Stimulated activated CD4-positive, alpha-beta T cell treated with anti-CD3 and anti-CD28 coated beads, TNF-alpha, amount 100 ng/mL, for 1 hour (primary cell): ENCODE results near the gene ZNF22.
"Not testable (repeated sequence)": the region's sequence is repeated elsewhere in the genome, so short reads cannot be mapped to it uniquely, and the experiment has no call there.

Experiments
- DNase-seq, 3 donors: peaks; one replicate each; pipeline ENCODE4 v3.0.0-alpha.2; 2020; ENCODE audit warnings: low read depth in 3 of 3, low spot score in 1 of 3

The ZNF22 gene

DNA sequence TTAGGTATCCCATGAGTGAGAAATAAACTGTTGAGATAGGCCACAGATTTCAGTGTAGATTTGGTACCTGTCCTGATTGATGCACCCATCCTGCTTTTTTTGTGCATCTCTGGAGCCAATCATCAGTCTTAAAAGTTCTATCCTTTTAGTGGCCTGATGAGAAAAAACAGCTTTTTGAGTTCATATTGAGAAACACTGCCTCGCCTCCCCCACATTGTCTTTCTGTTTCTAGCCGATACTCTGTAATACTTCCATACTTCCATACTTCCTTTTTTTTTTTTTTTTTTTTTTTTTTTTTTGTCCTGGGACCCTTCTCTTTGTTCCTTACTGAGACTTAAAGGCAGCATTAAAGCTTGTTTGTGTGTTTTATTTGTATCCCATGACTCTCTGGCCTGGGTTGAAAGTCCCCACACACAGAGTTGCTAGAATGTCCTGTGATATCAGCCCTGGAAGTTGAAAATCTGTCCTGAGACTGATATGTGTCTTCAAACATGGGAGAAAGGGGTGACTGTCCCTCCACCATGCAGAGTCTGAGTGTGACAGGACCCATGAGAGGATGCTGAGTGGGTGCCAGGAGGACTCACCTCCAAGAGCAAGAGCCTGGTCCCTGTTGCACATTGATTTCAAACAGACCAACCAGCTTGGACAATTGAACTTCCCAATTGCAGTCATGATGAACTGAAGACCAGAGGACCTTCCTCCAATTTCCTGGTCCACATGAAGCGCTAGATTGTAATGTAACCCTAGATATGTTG lies 5.7 kb downstream of the ZNF22 start:
- no peak for DNase-seq

DNA sequence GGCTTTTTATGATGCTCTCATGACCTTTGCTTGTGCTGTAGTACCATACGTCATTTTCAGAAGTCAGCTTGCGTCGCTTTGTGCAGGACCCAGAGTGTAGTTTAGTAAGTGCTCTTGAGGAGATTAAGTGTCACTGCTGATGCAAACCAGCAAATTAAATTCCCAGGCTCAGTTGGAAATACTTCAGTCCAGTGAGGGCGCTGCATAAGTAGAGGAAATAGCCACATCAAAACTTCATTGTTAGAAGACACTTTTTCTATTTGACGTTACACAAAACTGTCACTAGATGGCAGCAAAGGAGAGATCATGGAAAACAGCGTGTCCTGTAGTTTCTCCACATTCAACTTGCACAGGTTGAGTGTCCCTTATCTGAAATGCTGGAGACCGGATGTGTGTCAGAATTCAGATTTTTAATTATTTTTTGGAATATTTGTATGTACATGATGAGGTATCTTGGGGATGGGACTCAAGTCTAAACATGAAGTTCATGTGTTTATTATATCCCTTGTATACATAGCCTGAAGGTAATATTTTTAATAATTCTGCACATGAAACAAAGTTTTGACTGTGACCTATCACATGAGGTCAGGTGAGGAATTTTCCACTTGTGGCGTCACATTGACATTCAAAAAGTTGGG lies 7.9 kb downstream of the ZNF22 start:
- DNase-seq: no peak

DNA sequence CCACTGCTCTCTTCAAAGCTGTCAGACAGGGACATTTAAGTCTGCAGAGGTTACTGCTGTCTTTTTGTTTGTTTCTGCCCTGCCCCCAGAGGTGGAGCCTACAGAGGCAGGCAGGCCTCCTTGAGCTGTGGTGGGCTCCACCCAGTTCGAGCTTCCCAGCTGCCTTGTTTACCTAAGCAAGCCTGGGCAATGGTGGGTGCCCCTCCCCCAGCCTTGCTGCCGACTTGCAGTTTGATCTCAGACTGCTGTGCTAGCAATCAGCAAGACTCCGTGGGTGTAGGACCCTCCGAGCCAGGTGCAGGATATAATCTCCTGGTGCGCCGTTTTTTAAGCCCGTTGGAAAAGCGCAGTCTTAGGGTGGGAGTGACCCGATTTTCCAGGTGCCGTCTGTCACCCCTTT lies 13.8 kb downstream of the ZNF22 start:
- DNase-seq: not testable (repeated sequence)

DNA sequence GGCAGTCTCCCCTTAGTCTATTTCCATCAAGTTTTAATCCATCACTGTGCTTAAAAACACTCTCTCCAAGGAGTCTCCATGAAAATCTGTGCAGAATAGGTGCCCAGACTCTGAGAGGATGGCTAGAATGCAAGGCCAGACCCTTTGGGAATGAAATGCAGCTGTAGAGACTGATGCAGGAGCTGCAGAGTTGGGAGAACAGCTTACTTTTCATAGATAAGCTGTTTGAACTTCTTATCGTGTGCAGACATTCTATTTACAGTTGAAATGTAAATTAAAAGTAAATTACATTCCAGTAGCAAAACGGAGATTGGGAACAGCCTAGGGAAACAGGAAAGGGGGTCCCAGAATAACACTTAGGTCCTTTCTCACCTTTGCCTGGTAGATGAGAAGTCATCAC lies 14.9 kb downstream of the ZNF22 start:
- DNase-seq: no peak

DNA sequence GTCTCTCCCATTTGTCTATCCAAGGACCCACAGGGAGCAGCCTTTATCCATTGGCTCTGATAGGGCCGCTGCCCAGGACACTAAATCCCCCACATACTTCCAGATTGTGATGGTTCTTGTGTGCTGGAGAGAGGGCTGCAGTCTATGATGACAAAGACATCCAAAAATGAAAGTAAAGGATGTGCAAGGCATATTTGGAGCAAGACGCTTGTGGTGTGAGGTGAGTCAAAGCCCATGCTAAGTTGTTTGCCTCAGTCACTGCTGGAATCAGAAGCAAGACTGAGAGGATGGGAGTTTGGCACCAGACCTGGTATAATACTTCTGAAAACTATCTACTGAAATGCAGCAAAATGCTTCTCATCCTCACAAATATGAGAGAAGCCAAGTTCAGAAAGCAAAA lies 22.7 kb downstream of the ZNF22 start:
- DNase-seq: no peak

DNA sequence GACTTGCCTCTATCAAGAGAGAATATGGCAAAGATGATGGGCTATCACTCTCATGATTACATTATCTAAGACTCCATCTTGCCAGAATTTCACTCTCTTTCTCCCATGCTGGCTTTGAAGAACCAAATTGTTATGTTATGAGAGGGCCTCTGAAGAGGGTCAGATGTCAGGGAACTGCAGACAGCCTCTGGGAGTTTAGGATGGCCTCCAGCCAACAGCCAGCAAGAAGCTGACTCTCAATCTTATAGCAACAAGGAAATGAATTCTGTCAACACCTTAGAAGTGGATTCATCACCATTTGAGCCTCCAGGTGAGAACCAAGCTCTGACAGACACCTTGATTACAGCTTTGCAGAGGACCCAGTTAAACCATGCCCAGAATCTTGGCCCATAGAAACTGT lies 33.6 kb downstream of the ZNF22 start:
- DNase-seq: no peak

DNA sequence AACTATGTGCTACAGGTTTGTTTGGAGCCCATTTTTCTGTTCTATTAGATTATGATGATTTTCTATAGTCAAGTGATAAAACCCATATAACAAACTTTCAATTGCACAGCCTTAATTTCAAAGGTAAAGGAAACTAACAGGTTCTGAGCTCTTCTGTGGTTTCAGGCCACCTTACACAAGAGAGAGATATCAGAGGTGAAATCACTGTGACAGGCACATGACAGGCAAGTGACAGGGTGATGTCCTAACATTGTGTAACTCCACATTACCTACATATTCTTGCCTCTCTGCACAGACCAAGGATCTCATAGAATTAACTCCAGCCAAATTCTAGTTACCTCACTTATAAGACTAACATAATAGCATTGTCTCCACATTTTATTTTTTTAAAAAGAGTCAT lies 35.0 kb downstream of the ZNF22 start:
- DNase-seq: no peak

DNA sequence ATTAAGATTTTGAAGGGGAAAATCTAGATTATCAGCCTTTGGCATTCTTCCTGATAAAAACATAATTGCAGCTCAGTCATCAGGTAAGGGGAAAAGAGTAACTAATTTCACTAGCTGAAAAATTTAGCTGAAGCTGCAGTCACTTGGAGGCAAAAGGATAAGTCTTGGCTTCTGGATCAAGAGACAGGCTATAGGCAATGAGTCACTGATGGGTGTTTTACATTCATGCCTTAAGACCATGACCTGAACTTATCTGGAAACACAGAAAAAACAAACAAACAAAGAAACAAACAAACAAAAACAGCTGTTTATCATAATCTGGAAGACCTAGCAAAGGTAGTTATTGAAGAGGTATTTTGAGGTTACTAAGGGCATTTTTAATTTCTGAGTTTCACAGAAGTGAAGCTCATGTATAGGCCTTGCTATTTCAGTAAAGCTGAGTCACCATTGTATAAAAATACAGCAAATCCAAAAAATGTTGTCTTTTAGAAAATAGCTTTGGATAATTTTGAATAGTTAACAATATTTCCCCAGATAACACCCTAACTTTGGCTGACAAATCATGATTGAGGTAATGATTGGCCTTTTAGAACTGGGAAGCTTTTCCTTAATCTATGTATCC lies 40.3 kb downstream of the ZNF22 start:
- no peak for DNase-seq

DNA sequence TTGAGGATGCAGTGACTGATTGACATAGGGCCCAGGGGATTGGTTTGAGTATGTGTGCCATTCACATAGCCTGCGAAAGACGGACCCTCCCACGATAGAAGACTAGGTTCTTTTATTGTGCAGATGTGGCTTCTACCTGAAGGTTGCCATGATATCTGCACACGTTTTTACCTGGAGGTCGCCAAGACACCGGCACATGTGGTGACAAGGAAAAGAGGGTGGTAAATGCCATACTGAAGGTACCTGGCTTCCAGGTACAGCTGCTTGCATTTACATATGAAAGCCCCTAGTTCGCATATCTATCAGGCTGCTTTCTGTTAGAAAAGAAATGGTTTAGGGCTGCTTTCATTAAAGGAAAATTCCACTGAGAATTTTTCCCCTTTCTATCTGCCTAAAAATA lies 43.6 kb downstream of the ZNF22 start:
- DNase-seq: no peak

DNA sequence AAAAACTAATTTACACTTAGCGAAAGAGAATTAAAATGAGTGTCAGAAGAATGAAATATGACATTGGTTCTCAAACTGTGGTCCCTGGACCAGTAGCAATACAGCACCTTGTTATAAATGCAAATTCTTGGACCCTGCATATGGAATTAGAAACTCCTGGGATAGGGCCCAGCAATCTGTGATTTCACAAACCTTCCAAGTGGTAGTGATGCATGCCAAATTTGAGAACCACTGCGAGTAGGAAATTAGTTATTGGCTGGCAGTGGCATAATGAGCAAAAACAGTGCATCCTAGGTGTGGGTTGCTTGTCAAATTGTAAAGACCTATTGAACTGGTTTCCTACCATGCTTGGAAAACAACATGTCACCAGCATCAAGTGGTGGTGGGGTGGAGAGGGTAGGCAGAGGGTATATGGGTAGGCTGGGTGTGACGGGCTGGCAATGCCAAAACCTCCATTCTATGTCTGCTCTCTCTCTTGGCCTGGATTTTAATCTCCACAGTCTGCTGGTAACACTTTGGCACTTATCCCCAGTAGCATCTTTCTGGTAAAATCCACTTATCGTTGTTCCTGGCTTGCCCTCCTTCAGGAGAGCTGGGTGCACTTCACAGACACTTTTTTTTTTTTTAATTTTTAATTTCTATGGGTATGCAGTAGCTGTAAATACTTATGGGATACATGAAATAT lies 50.0 kb downstream of the ZNF22 start:
- no peak for DNase-seq

DNA sequence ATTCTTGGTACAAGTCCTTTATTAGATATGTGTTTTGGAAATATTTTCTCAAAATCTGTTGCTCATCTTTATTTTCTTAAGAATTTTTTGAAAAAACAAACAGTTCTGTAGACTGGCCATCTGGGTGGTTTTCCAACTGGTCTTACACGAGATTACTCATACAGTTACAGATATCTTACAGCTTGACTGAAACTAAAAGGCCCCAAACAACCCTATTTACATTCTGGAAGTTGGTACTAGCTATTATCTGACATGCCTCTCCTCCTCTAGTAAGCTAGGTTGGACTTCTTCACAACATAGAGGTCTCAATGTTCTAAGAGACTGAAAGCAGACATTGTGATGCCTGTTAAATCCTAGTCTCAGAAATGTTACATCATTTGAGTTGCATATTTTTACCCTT lies 52.0 kb downstream of the ZNF22 start:
- DNase-seq: no peak

DNA sequence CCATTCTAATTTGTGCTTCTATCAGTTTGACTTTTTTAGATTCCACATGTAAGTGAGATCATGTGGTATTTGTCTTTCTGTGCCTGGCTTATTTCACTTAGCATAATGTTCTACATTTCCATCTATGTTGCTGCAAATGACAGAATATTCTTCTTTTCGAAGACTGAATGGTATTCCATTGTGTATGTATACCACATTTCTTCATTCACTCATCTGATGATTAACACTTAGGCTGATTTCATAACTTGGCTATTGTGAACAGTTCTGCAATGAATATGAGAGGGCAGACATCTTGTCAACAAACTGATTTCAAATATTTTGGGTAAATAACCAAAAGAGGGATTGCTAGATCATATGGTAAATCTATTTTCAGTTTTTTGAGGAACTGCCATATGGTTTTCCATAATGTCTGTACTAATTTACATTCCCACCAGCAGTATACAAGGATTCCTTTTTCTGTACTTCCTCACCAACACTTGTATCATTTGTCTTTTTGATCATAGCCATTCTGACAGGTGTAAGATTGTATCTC lies 52.9 kb downstream of the ZNF22 start:
- no peak for DNase-seq
